Right lobe of liver (tissue), 4 donors: ENCODE data around the gene POLR2F.

ENCODE experiments used
- CTCF ChIP-seq, 4 donors: fragments of 200-600 bp in 3 of 4; fragments of 450-650 bp in 1 of 4; IDR thresholded peaks; one replicate each; pipeline versions ENCODE4 v1.5.1 to v1.8.0; 2016 to 2022; ENCODE audit warnings: antibody characterized with exemption in 4 of 4, mild to moderate bottlenecking in 2 of 4
- POLR2A ChIP-seq: fragments of 450-650 bp; IDR thresholded peaks from one replicate; pipeline ENCODE4 v1.6.1; 2017; ENCODE audit warnings: antibody characterized with exemption, mild to moderate bottlenecking
- donor health status: DM: no; HTN: no; CAD: no.
- donor health status: DM: no; HTN: no; CAD: no.
- donor health status: DM: no; HTN: yes; CAD: no.

DNA sequence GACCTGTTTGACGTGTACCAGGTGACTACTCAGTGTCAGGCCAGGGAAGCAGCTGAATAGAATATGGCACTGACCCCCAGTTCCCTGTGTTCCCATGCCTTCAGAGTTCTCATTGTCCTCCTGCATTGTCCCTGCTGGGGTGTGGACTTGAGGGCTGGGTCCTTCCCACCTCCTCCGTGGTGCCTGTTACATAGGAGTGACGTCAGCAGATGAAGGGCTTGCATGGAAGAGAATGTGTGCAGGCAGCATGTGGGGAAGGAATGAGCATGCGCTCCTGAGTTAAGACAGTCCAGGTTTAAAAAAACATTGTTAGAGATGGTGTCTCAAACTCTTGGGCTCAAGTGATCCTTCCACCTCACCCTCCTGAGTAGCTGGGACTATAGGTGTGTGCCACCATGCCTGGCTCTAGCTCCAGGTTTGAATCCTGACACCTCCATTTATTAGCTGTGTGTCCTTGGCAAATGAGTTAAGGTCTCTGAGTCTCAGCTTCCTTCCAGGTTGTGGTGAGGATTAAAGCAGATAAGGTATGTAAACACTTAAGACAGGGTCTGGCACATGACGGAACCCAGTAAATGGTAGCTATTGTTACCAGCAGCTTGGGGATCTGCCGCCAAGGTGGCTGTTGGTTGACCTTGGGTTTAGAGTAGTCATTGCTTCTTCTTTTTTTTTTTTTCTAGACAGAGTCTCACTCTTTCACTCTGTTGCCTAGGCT is 38.4 kb downstream of the POLR2F start:
- TF ChIP-seq CTCF (IDR thresholded peaks at IDR 0.05) (no peak), POLR2A (no peak)
